Astrocyte of the cerebellum (primary cell): ENCODE measurements around the gene MYH13.

Source experiments
- DNase-seq: peaks from one replicate; pipeline ENCODE4 v3.0.0-alpha.2; 2011; ENCODE audit warnings: low read depth
- H3K4me3 ChIP-seq: 2 replicates; pipeline ENCODE4 v1.5.1; 2011; ENCODE audit warnings: mild to moderate bottlenecking, low read depth, low read length, moderate library complexity
- CTCF ChIP-seq: IDR thresholded peaks from 2 replicates; pipeline ENCODE4 v1.5.1; 2012; ENCODE audit warnings: low read length, low read depth, moderate library complexity, mild to moderate bottlenecking; ENCODE audit errors: missing control alignments
- in situ Hi-C: cut with HindIII; loops from 2 replicates; pipeline ENCODE4 v1.10.0; 2017; ENCODE audit warnings: low sequenced_read_pairs

The MYH13 gene

GRCh38 chr17:10372906-10373305 is at the start of gene MYH13:
TSS of gene MYH13 (minus strand) at chr17:10373006. CDS start at chr17:10364530, 8,476 bp downstream.
- TF ChIP-seq CTCF: no peak
- DNase-seq: no peak
- in situ Hi-C loops: no loop called here
- H3K4me3 ChIP-seq: no peak within 1 kb of the TSS

GRCh38 chr17:10421900-10422542 is 49.2 kb upstream of the MYH13 start, which contains the start of gene MYH8:
TSS of gene MYH8 (minus strand) at chr17:10421950. CDS start at chr17:10420227, 1,723 bp downstream.
- H3K4me3 ChIP-seq: no peak within 1 kb of the TSS
- in situ Hi-C loops: loop anchor here (25.0 kb wide), 1 partner anchor 110 kb away; no protein-coding TSS in a partner anchor
- no peak for TF ChIP-seq CTCF
- DNase-seq: no peak

GRCh38 chr17:10421211-10421610 is 48.4 kb upstream of the MYH13 start:
- in situ Hi-C loops: loop anchor here (25.0 kb wide), 1 partner anchor 109 kb away; no protein-coding TSS in a partner anchor
- no peak for DNase-seq
- H3K4me3 ChIP-seq: no peak overlapping the region
- no peak for TF ChIP-seq CTCF

GRCh38 chr17:10420811-10421210 is 48.0 kb upstream of the MYH13 start:
- in situ Hi-C loops: loop anchor here (25.0 kb wide), 1 partner anchor 109 kb away; no protein-coding TSS in a partner anchor
- no peak for TF ChIP-seq CTCF
- H3K4me3 ChIP-seq: no peak overlapping the region
- no peak for DNase-seq

GRCh38 chr17:10417431-10417830 is 44.6 kb upstream of the MYH13 start:
- TF ChIP-seq CTCF: no peak
- in situ Hi-C loops: loop anchor here (25.0 kb wide), 1 partner anchor 105 kb away; no protein-coding TSS in a partner anchor
- H3K4me3 ChIP-seq: no peak overlapping the region
- no peak for DNase-seq

- DNase-seq: no peak
- no peak for TF ChIP-seq CTCF
- in situ Hi-C loops: loop anchor here (25.0 kb wide), 1 partner anchor 103 kb away; no protein-coding TSS in a partner anchor
- H3K4me3 ChIP-seq: no peak overlapping the region
These were observed 42.4 kb upstream of the MYH13 start for GRCh38 chr17:10415161-10415560.
